GM19463 (cell line): Measurements from ENCODE around the gene RFX4.

ENCODE experiments used
- ATAC-seq: cut with Tn5 transposase; IDR thresholded peaks from one replicate; pipeline ENCODE4 v1.9.1; 2021; ENCODE audit warnings: mild to moderate bottlenecking, moderate library complexity; ENCODE audit not compliant: unreplicated experiment

RFX4 gene

GRCh38 chr12:106645465-106646330, 62.9 kb downstream of the RFX4 start:
- ATAC-seq: no peak

DNA sequence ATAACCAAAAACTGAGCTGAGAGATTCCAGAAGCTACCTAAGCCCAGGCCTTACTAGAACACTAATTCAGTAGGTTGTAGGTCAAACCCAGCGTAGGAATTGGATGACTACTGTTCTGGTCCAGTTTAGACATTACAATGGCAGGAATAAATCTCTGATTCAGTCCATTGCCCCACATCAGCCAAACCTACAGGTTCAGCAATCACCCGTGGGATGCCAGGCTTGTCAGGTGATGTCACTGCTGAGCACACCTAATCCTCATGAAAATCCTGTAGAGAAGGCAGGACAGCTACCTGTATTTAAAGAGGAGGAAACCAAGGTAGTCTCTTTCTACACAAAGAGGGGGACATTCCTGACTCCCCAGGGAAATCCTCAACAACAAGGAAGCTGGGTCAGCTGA, 63.7 kb downstream of the RFX4 start:
- ATAC-seq: no peak

- ATAC-seq: no peak
Observed at GRCh38 chr12:106647793-106648514, 65.2 kb downstream of the RFX4 start.

GRCh38 chr12:106648736-106649135, 65.9 kb downstream of the RFX4 start:
- ATAC-seq: no peak

GRCh38 chr12:106651552-106651951, 68.7 kb downstream of the RFX4 start:
- ATAC-seq: no peak

GRCh38 chr12:106652510-106653015, 69.8 kb downstream of the RFX4 start:
- no peak for ATAC-seq

DNA sequence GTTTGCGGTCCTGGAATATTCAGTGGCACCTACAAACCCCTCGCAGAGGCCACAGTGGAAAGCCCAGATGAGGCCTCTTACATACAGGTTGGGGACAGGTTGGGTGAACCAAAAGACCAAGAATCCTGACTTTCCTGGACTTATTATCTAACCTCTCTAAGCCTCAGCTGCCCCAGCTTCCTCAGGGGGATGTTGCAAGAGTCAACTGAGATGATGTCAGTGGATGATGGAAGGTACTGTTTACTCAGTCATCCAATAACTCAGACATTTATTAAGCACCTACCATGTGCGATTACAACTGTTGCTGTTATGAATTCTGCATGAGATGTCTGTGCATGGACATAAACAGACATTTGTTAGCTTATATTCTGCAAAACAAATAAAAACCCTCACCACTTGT, 72.8 kb downstream of the RFX4 start:
- ATAC-seq: no peak

DNA sequence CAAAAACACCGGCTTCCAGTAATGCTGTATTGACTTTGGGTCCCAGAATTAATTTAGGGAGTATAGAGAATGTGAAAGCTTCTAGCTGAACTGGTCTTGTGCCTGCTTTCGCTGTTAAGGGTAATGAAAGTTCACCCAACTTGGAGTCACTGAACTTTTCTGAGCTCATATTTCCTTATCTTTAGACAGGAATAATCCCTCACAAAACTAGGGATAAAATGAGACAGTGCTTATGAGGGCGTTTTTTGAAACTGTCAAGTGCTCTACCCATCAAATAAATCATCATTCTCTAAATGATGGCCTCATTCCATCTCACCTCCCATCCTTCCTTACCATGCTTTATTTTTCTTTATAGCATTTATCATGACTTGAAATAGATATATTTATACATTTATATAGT, 74.7 kb downstream of the RFX4 start:
- no peak for ATAC-seq

DNA sequence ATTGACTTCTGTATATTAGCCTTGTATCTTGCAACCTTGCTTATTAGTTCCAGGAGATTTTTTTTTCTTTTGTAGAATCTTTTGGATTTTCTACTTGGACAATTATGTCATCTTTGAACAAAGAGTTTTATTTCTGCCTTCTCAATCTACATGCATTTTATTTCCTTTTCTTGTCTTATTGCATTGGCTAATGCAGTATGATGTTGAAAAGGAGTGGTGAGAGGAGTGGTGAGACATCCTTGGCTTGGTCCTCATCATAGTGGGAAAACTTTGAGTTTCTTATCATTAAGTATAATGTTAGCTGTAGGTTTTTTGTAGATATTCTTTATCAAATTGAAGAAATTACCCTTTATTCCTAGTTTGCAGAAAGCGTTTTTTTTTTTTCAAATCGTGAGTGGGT, 80.6 kb downstream of the RFX4 start:
- no peak for ATAC-seq

GRCh38 chr12:106669216-106669615, 86.4 kb downstream of the RFX4 start:
- ATAC-seq: no peak

- no peak for ATAC-seq
Observed at GRCh38 chr12:106670131-106670530, 87.3 kb downstream of the RFX4 start.

DNA sequence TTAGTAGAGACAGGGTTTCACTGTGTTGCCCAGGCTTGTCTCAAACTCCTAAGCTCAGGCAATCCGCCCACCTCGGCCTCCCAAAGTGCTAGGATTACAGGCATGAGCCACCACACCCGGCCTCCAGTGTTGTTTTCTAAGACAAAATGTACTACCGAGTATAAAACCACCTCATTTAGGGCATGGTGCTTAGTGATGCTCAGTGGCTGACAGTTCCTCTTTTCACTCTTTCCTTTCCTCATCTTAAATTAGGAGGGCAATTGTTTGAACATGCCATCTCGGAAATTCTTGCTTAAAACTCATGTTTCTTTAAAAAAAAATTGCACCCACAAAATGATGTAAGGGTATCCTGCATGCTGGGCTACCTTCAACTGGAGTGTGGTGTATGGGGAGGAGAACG, 89.0 kb downstream of the RFX4 start:
- ATAC-seq: no peak

- no peak for ATAC-seq
Observed at GRCh38 chr12:106672314-106673025, 89.7 kb downstream of the RFX4 start.

GRCh38 chr12:106673141-106673540, 90.3 kb downstream of the RFX4 start:
- no peak for ATAC-seq

DNA sequence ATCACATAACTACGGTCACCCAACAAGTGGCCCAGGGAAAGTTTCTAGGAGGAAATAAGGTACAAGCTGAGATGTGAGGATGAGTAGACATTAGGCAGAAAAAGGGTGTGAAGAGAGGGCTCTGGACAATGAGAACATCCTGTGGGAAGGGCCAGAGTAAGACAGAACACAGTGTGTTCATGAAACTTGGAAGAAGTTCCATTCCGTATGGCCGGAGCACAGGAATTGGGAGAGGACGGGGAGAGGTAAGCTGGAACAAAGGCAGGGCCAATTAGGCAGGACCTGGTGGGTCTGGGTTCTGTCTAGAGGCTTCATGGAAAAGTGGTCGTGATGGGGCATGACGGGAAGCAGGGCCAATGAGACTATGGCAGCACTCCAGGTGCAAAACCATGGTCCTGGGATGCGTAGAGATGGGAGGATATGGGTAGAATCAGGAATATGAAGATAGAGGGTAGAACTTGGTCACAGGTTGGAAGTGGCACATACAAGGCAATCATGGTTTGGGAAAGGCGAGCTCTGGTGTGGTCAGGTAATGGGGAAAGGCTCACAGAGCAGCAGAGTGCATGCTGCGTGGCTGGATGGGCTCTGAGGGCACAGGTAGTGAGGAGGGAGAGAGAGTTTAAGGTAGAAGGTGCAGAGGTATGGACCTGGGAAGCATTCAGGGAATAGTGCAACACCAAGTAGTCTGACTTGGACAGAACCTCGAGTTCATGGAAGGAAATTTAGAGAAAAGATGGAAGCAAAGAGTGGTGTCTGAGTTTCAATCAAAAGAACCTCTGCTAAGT, 93.0 kb downstream of the RFX4 start:
- no peak for ATAC-seq

GRCh38 chr12:106679574-106679973, 96.8 kb downstream of the RFX4 start:
- no peak for ATAC-seq

GRCh38 chr12:106680280-106680679, 97.5 kb downstream of the RFX4 start:
- no peak for ATAC-seq

DNA sequence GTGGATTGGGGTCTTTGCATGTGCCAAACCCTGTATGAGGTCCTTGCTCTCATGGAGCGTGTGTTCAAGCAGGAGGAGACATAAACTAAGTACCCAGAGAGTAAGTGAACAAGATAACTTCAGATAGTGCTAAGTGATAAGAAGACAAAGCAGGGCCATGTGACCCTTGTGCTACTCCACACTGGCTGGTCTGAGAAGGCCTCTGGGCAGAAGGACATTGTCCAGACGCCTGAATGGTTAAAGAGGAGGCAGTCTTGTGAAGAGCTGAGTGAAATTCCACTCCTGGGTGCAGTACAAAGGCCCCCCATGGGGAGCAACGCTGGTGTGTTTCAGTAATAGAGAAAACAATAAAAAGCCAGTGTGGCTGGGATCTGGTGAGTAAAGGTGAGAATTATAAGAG, 98.4 kb downstream of the RFX4 start:
- ATAC-seq: no peak

DNA sequence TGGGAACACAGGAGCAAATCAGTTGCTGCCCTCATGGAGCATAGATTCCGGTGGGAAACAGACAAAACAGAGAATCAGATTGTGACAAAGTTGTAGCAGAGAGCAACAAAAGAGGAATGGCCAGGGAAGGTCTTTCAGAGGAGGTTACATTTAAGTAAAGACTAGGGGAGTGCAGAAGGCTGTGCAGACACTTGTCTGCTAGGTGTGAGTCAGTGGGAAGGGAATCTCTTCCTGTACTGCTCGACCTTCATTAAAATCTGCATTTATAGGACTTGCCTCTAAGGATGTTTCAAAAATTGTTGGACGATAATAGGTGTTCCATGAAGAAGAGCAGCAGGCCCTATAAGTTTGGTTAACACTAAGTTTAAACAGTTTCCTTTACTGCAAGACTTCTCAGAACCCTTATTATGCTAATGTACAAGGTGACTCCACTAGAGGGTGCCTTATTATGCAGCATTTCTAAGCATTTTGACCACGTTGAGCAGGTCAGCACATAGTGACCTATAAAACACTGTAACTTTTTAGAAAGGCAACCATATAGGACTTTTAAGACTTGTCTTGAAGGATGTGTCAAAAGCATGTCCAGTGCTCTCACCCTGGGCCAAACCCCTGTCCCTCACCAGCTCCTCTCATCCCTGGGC, 99.9 kb downstream of the RFX4 start:
- ATAC-seq: no peak

DNA sequence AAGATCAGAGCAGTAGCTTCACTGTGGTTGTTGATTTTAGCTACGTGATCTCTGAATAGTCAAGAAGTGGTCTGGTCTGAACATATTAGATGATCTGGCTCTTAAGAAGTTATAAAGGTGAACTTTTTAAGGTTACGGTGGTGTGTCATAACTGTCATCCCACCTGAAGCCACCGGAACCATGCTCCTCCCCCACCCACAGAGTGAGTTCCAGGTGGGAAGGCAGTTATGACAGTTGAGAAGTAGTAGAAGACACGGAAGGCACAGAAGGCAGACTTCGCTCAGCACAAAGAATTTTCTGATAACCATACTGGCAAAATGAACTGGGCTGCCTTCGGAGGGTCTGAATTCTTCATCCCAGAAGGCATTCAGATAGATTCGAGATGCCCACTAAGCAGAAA, 101.7 kb downstream of the RFX4 start:
- ATAC-seq: no peak
